RWPE1 (cell line): ENCODE measurements around the gene FAM222A.

ENCODE experiments used
- CTCF ChIA-PET: fragments of 350-600 bp; sonication (Branson Sonifier 250); formaldehyde crosslinking; extraction: SDS; loops from one replicate; lab custom pipeline; 2021; lab: Yijun Ruan, JAX
- POLR2A ChIA-PET: fragments of 400-600 bp; formaldehyde crosslinking; extraction: SDS; loops from one replicate; lab custom pipeline; 2020; ENCODE audit warnings: antibody characterized with exemption; ENCODE audit not compliant: low non-redundant PET; lab: Yijun Ruan, JAX
- DNase-seq: peaks from one replicate; pipeline ENCODE4 v3.0.0; 2012; ENCODE audit warnings: low spot score
- H3K27ac ChIP-seq: fragments of 450-650 bp; 2 replicates; pipeline ENCODE4 v1.5.1; 2017
- TF ChIP-seq, protein P1 (sequence below): fragments of 450-650 bp; conservative IDR thresholded peaks from 2 replicates; pipeline ENCODE4 v1.5.1; 2017; ENCODE audit warnings: low read depth, mild to moderate bottlenecking

The FAM222A gene

DNA sequence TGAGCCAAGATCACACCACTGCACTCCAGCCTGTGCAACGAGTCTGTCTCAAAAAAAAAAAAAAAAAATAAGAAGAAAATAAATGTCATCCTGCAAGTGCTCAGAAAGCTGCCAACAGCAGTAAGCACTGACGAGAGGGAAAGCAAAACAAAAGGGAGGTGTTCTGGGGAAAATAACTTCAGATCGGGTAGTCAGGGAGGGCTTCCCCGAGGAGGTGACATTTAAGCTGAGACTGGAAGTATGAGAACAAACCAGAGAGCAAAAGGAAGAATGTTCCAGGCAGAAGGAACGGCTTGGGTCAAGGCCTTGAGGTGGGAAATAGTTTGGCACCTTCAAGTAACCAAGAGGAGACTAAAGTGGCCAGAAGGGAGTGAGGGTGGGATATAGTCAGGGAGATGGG lies 4.7 kb upstream of the FAM222A start:
- ChIA-PET CTCF (interaction anchor here (0.6 kb wide), 1 partner anchor 23 kb away, joined by 3 read pairs; no protein-coding TSS in a partner anchor), POLR2A (no interaction called here)
- H3K27ac ChIP-seq: no peak overlapping the region
- TF ChIP-seq, protein P1, sequence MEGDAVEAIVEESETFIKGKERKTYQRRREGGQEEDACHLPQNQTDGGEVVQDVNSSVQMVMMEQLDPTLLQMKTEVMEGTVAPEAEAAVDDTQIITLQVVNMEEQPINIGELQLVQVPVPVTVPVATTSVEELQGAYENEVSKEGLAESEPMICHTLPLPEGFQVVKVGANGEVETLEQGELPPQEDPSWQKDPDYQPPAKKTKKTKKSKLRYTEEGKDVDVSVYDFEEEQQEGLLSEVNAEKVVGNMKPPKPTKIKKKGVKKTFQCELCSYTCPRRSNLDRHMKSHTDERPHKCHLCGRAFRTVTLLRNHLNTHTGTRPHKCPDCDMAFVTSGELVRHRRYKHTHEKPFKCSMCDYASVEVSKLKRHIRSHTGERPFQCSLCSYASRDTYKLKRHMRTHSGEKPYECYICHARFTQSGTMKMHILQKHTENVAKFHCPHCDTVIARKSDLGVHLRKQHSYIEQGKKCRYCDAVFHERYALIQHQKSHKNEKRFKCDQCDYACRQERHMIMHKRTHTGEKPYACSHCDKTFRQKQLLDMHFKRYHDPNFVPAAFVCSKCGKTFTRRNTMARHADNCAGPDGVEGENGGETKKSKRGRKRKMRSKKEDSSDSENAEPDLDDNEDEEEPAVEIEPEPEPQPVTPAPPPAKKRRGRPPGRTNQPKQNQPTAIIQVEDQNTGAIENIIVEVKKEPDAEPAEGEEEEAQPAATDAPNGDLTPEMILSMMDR: no peak
- no peak for DNase-seq

DNA sequence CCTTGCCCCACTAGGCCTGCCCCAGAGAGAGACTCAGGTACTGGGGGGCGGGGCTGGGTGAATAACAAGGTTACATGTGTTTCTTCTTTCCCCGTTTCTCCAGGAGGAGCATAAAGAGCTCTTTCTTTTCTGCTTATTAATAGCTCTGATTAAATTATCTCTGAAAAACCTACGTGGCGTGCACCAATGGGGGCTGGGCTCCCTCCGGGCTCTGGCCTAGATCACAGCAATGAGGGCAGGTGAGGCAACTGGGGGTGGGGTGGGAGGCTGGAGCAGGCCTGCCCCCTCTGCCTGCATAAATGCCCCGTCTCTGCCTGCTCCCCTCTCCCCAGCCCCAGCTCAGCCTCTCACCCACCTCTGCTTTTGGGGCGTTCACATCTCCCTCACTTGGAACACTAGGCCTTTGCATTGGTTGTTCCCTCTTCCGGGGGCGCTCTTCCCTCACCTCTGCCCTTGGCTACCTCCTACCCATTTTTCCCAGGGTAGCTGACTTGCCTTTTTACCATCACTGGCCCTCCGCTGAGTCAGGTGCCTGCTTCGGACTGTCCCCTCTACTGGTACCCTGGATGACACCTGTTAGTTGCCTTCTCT lies 4.1 kb upstream of the FAM222A start:
- TF ChIP-seq, protein P1: no peak
- CTCF ChIA-PET: interaction anchor here (0.6 kb wide), 1 partner anchor 23 kb away, joined by 3 read pairs; no protein-coding TSS in a partner anchor
- H3K27ac ChIP-seq: no peak overlapping the region
- DNase-seq: no peak
- POLR2A ChIA-PET: no interaction called here

DNA sequence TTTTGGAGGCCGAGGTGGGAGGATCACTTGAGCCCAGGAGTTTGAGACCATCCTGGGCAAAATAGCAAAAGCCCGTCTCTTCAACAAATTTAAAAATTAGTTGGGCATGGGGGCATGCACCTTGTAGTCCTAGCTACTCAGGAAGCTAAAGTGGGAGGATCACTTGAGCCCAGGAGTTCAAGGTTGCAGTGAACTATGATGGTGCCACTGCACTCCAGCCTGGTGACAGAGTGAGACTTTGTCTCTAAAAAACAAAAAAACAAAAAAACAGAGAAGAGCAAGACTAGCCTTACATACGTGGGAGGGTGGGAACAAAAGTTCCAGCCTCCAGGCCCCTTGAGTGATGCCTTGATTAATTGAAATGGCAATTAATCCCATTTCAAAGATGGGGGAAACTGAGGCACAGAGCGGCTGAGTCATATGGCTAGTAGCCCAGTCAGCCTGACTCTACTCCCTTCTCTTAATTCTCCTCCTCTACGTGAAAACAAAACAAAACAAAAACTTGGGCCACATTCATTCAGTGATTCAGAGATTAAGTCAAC lies 3.3 kb upstream of the FAM222A start:
- POLR2A ChIA-PET: no interaction called here
- H3K27ac ChIP-seq: no peak overlapping the region
- TF ChIP-seq, protein P1: no peak
- peak; percentile 10 for DNase-seq
- CTCF ChIA-PET: no interaction called here

DNA sequence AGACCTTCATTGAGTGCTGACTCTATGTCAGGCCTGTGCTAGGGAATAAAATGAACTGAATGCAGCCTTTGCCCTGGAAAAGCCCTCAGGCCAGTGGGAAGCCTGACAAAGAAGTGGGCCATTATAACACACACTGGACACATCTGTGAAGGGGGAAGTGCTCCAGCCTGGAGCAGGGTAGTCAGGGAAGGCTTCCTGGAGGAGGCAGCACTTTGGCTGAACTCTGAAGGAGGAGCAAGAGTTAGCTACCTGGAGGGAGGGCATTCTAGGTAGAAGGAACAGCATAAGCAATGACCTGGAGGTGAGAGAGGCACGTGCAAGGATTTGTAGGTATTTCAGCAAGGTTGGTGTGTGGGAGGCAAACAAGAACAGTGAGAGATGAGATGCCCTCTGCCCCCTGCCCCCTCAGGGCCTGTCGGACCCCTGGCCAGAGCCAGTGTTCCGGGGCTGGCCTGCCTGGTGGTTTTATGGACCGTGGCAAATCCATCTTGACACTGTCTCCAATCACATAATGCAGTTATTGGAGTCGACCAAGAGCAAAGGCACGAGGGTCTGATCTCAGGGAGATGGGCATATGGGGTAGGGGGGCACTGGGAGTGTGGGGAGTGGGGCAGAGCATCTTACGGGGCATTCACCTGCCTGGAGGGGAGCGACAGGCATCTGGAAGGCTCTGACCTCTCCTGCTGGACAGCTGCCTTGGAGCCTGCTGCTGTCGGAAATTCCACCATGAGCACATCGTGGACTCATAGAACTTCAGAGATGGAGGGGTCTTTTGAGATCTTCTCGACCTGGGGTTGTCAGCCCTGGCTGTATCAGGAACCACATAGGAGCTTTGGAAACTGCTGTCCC lies 2.7 kb upstream of the FAM222A start:
- TF ChIP-seq, protein P1: no peak
- H3K27ac ChIP-seq: no peak overlapping the region
- no peak for DNase-seq
- ChIA-PET POLR2A (no interaction called here), CTCF (no interaction called here)

DNA sequence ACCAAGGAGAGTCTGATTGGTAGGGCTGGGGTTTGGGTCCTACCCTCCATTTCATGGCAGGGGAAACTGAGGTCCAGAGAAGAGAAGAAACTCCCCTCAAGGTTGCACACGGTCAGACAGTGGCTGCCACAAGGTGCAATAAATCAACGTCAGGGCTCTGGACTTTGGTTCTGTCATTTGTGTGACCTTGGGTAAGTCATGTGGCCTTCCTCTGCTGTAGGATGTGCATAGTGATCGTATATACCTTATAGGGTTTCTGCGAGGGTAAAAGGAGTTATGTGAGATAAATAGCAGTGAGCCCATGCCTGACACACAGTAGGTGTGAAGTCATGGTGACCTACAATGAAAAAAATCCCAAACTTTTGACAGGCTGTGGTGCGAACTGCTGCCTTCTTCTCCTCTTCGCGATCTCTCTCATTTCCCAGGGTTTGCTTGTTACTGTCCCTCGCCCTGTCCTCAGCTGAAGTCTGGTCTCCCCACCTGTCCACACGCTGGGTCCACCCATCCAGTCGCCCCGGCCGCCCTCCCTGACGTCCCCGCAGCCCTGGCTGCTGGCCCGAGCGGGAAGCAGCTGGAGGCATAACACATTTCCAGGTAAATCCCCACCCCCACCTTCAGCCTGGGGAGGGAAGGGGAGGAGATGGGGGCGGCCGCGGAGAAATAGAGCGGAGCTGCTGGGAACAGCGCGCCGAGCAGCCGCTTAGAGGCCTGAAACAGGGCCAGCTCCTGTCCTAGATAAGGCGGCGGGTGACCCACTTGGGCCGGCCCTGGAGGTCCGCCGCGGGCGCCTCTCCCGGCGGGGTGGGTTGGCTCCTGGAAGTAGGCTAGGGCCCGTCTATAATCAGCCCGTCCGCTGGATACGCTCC lies 1.8 kb upstream of the FAM222A start:
- TF ChIP-seq, protein P1: no peak
- no peak overlapping the region for H3K27ac ChIP-seq
- ChIA-PET POLR2A (no interaction called here), CTCF (interaction anchor here (0.6 kb wide), 2 partner anchors 110 to 284 kb away, joined by 3 read pairs; no protein-coding TSS in a partner anchor)
- DNase-seq: no peak
